GM21619 (cell line): ENCODE measurements around the gene BHLHE40.

Experiments
- ATAC-seq: cut with Tn5 transposase; IDR thresholded peaks from one replicate; pipeline ENCODE4 v1.9.1; 2021; ENCODE audit not compliant: unreplicated experiment

Gene BHLHE40

GRCh38 chr3:4979428-4980228 is at the start of gene BHLHE40:
Gene BHLHE40 (plus strand): TSS chr3:4979437. CDS start chr3:4979719, 282 bp downstream.
- ATAC-seq = peak; percentile 4

GRCh38 chr3:4930501-4930900 is 48.7 kb upstream of the BHLHE40 start:
- no peak for ATAC-seq

GRCh38 chr3:4934050-4934449 is 45.2 kb upstream of the BHLHE40 start:
- ATAC-seq = no peak

- peak; percentile 82 for ATAC-seq
Measured at GRCh38 chr3:4935347-4935746, 43.9 kb upstream of the BHLHE40 start.

GRCh38 chr3:4936982-4937614 is 42.1 kb upstream of the BHLHE40 start:
- no peak for ATAC-seq

GRCh38 chr3:4938281-4938982 is 40.8 kb upstream of the BHLHE40 start:
- ATAC-seq = no peak

- no peak for ATAC-seq
Measured at GRCh38 chr3:4939276-4939675, 40.0 kb upstream of the BHLHE40 start.

- no peak for ATAC-seq
Measured at GRCh38 chr3:4940985-4941384, 38.3 kb upstream of the BHLHE40 start.

- no peak for ATAC-seq
Measured at GRCh38 chr3:4943549-4943948, 35.7 kb upstream of the BHLHE40 start.

- no peak for ATAC-seq
Measured at GRCh38 chr3:4945324-4945723, 33.9 kb upstream of the BHLHE40 start.

GRCh38 chr3:4947028-4947427 is 32.2 kb upstream of the BHLHE40 start:
- no peak for ATAC-seq

GRCh38 chr3:4948395-4948794 is 30.8 kb upstream of the BHLHE40 start:
- ATAC-seq = no peak

GRCh38 chr3:4949004-4949403 is 30.2 kb upstream of the BHLHE40 start:
- no peak for ATAC-seq

GRCh38 chr3:4949659-4950058 is 29.6 kb upstream of the BHLHE40 start:
- no peak for ATAC-seq

GRCh38 chr3:4950351-4950784 is 28.9 kb upstream of the BHLHE40 start:
- no peak for ATAC-seq

- no peak for ATAC-seq
Measured at GRCh38 chr3:4950948-4951347, 28.3 kb upstream of the BHLHE40 start.

- ATAC-seq = no peak
Measured at GRCh38 chr3:4953119-4953518, 26.1 kb upstream of the BHLHE40 start.

- ATAC-seq = no peak
Measured at GRCh38 chr3:4954256-4955000, 24.8 kb upstream of the BHLHE40 start.

- no peak for ATAC-seq
Measured at GRCh38 chr3:4956099-4956498, 23.1 kb upstream of the BHLHE40 start.

- no peak for ATAC-seq
Measured at GRCh38 chr3:4956738-4957137, 22.5 kb upstream of the BHLHE40 start.

GRCh38 chr3:4957978-4958377 is 21.3 kb upstream of the BHLHE40 start:
- ATAC-seq = no peak
